Esophagus squamous epithelium (tissue), 5 donors: ENCODE measurements around the gene FRMPD2. TPM values are rescaled to one million over a fixed set of nuclear protein-coding genes. Genes with fewer than 3 reads are reported as not detected.
"Not testable (repeated sequence)": the region's sequence is repeated elsewhere in the genome, so short reads cannot be mapped to it uniquely, and the experiment has no call there.

Experiments used
- DNase-seq: peaks from one replicate; lab custom pipeline; 2025; lab: John Stamatoyannopoulos, UW
- H3K27ac ChIP-seq, 4 donors: fragments of 200-600 bp; sonication (generic); one replicate each; pipeline ENCODE4 v1.5.1; 2016 to 2019; ENCODE audit warnings: mild to moderate bottlenecking in 1 of 4
- H3K27me3 ChIP-seq, 4 donors: fragments of 200-600 bp; sonication (generic); 1 replicate in 3 of 4; 2 replicates in 1 of 4; pipeline versions ENCODE4 v1.5.1 to v1.6.0; 2017 to 2021; ENCODE audit warnings: antibody characterized with exemption in 1 of 4
- H3K36me3 ChIP-seq, 3 donors: fragments of 200-600 bp; sonication (generic); one replicate each; pipeline ENCODE4 v1.5.1; 2016 to 2019
- H3K4me1 ChIP-seq, 3 donors: fragments of 200-600 bp; sonication (generic); one replicate each; pipeline ENCODE4 v1.5.1; 2017 to 2019
- H3K4me3 ChIP-seq, 4 donors: fragments of 200-600 bp; sonication (generic); 1 replicate in 3 of 4; 2 replicates in 1 of 4; pipeline ENCODE4 v1.5.1; 2016 to 2019; ENCODE audit warnings: mild to moderate bottlenecking in 2 of 4, moderate library complexity in 1 of 4
- H3K9me3 ChIP-seq, 3 donors: fragments of 200-600 bp; sonication (generic); one replicate each; pipeline ENCODE4 v1.5.1; 2016 to 2019
- CTCF ChIP-seq, 6 experiments: fragments of 450-650 bp in 4 of 6; fragments of 200-600 bp in 2 of 6; sonication (generic) in 2 of 6; IDR thresholded peaks; one replicate each; pipeline ENCODE4 v1.5.1; 2016 to 2019; ENCODE audit warnings: antibody characterized with exemption in 6 of 6, mild to moderate bottlenecking in 4 of 6, moderate library complexity in 4 of 6
- POLR2A ChIP-seq, 4 donors: fragments of 450-650 bp; IDR thresholded peaks; one replicate each; pipeline ENCODE4 v1.6.1; 2017; ENCODE audit warnings: antibody characterized with exemption in 4 of 4, mild to moderate bottlenecking in 4 of 4, moderate library complexity in 3 of 4
- WGBS, 2 donors: methylation state at CpG; one replicate each; pipeline ENCODE4 v1.1.5; 2018; 5-methylcytosine and 5-hydroxymethylcytosine counted together
- intact Hi-C: fragments of 100-400 bp; cut with DNase I; formaldehyde crosslinking; loops from one replicate; pipeline ENCODE4 v1.15.0; 2022
- total RNA-seq, 4 donors: library from RNA; depleted of rRNA; stranded (reverse); fragments of >200 nt; gene quantifications; one replicate each; pipeline ENCODE4 v1.1.0, GENCODE V29; 2016
- donor health status: DM: yes; HTN: yes; CAD: no.

FRMPD2 gene
- total RNA-seq, 4 donors from 2014 or later = not detected

- no peaks in the 10 kb centered on the region for H3K36me3 ChIP-seq
- H3K27me3 ChIP-seq = peaks cover 0 to 15% (median 0%) of the 10 kb centered on the region in 4 donors
- no peak overlapping the region for H3K4me3 ChIP-seq
- intact Hi-C loops = loop anchor here (10.0 kb wide), 1 partner anchor 71 kb away; no protein-coding TSS in a partner anchor
- no peak overlapping the region for H3K27ac ChIP-seq
- 44 to 62% methylated on average over 5 of the region's 5 CpGs for WGBS, 2 donors
- no peak for DNase-seq
- peaks cover 0 to 8% (median 0%) of the 10 kb centered on the region in 3 donors for H3K9me3 ChIP-seq
- peaks cover 5 to 27% (median 5%) of the 10 kb centered on the region in 3 donors for H3K4me1 ChIP-seq
- TF ChIP-seq CTCF (IDR thresholded peaks at IDR 0.05) = no peak
- TF ChIP-seq POLR2A (IDR thresholded peaks at IDR 0.05) = no peak
Measured at GRCh38 chr10:48285710-48286109, 11.2 kb upstream of the FRMPD2 start.

DNA sequence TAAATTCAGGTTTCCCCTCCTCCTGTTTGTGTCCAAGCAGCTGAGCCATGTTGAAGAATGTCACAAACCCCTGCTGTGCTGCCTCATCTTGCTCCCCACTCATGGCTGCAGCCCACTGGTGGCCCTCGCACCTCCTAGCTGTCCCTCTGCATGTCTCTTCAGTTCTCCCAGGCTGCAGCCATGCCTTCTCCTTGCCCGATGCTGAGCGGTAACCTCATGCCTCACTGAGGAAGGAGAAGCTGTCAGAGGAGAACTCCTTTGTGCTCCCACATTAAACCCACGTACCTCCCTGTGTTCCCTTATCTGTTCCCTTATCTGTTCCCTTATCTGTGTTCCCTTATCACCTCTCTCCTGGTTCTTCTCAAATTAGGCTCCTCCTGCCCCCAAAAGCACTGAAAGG is 10.3 kb upstream of the FRMPD2 start:
- Histone ChIP-seq H3K4me1 (peaks cover 5 to 24% (median 5%) of the 10 kb centered on the region in 3 donors), H3K9me3 (peaks cover 0 to 8% (median 0%) of the 10 kb centered on the region in 3 donors), H3K27me3 (peaks cover 0 to 23% (median 0%) of the 10 kb centered on the region in 4 donors), H3K4me3 (no peak overlapping the region), H3K36me3 (no peaks in the 10 kb centered on the region), H3K27ac (no peak overlapping the region)
- no peak for DNase-seq
- no peak for TF ChIP-seq CTCF (IDR thresholded peaks at IDR 0.05)
- no peak for TF ChIP-seq POLR2A (IDR thresholded peaks at IDR 0.05)
- 40 to 60% methylated on average over 4 of the region's 4 CpGs for WGBS, 2 donors
- intact Hi-C loops = loop anchor here (10.0 kb wide), 1 partner anchor 70 kb away; no protein-coding TSS in a partner anchor

DNA sequence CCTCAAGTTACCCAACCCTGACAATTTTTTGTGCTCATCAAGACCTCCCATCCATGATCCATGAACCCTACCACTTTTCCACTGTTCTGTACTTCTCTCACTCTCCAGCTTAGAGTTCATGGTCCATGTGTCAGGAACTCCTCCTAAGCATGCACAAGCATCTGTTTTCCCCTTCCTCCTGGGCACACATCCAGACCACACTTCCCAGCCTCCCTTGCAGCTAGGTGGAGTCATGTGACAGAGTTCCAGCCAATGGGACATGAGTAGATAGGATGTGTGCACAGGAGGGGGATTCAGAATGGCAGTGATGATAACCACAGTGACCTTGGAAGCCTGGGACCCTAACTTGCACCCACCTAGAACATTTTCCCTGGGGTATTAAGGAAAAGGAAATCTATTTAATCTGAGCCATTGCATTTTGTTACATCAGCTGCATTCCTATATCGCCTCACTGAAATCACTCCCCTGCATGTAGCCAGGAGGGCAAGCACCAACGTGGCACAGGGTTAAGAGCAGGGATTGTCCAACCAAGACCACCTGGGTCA is 9.6 kb upstream of the FRMPD2 start:
- Histone ChIP-seq H3K4me1 (peaks cover 5 to 17% (median 5%) of the 10 kb centered on the region in 3 donors), H3K36me3 (no peaks in the 10 kb centered on the region), H3K27ac (no peak overlapping the region), H3K27me3 (peaks cover 0 to 27% (median 0%) of the 10 kb centered on the region in 4 donors), H3K9me3 (peaks cover 0 to 8% (median 0%) of the 10 kb centered on the region in 3 donors), H3K4me3 (no peak overlapping the region)
- DNase-seq = no peak
- WGBS, 2 donors = 80 to 86% methylated on average over 1 to 2 of the region's 2 CpGs
- TF ChIP-seq POLR2A (IDR thresholded peaks at IDR 0.05) (no peak), CTCF (IDR thresholded peaks at IDR 0.05) (no peak)
- intact Hi-C loops = loop anchor here (10.0 kb wide), 1 partner anchor 69 kb away; no protein-coding TSS in a partner anchor

GRCh38 chr10:48282829-48283228 is 8.3 kb upstream of the FRMPD2 start:
- Histone ChIP-seq H3K27me3 (peaks cover 0 to 27% (median 0%) of the 10 kb centered on the region in 4 donors), H3K27ac (no peak overlapping the region), H3K9me3 (peaks cover 0 to 8% (median 0%) of the 10 kb centered on the region in 3 donors), H3K4me3 (no peak overlapping the region), H3K4me1 (peaks cover 0 to 6% (median 1%) of the 10 kb centered on the region in 3 donors), H3K36me3 (no peaks in the 10 kb centered on the region)
- TF ChIP-seq POLR2A (IDR thresholded peaks at IDR 0.05) (no peak), CTCF (IDR thresholded peaks at IDR 0.05) (no peak)
- intact Hi-C loops = loop anchor here (10.0 kb wide), 1 partner anchor 68 kb away; no protein-coding TSS in a partner anchor
- no peak for DNase-seq

- H3K36me3 ChIP-seq, H3K4me1 ChIP-seq, DNase-seq, H3K4me3 ChIP-seq, H3K27ac ChIP-seq, H3K9me3 ChIP-seq: not testable (repeated sequence)
- intact Hi-C loops = loop anchor here (10.0 kb wide), 1 partner anchor 67 kb away; no protein-coding TSS in a partner anchor
- WGBS, 2 donors = 62 to 64% methylated on average over 3 to 4 of the region's 4 CpGs
- H3K27me3 ChIP-seq = peaks cover 0 to 27% (median 0%) of the 10 kb centered on the region in 4 donors
Measured at GRCh38 chr10:48281697-48282096, 7.2 kb upstream of the FRMPD2 start.
